ENCODE results near the gene PSD4.

GRCh38 chr2:113253453-113253852 is 79.7 kb downstream of the PSD4 start:
- TF ChIP-seq CTCF (conservative IDR thresholded peaks at IDR 0.05; ENCODE audit: low read depth, low read length) (no peak), EZH2 (IDR thresholded peaks at IDR 0.05; ENCODE audit: borderline replicate concordance, low read depth, low read length, poor library complexity, severe bottlenecking) (no peak)
